Measurements from ENCODE around the gene PTPRA.
A peak's percentile ranks its signal among the peaks of the same experiment; 100 is the strongest.

The PTPRA gene

GRCh38 chr20:3081641-3082040, 208.4 kb downstream of the PTPRA start:
- no peaks in the 10 kb centered on the region for H3K36me3 ChIP-seq
- peaks cover 97% of the 10 kb centered on the region for H3K27me3 ChIP-seq
- no peak for TF ChIP-seq CTCF (IDR thresholded peaks at IDR 0.05)
- H3K27ac ChIP-seq, result no peak overlapping the region
- H3K4me3 ChIP-seq (ENCODE audit: low read depth in 1 of 2, low read length in 1 of 2), result no peak overlapping the region
- no peaks in the 10 kb centered on the region for H3K9me3 ChIP-seq
- peaks cover 22 to 44% of the 10 kb centered on the region in 2 experiments for H3K4me1 ChIP-seq (ENCODE audit: control insufficient read depth in 1 of 2, insufficient read depth in 1 of 2, low read depth in 1 of 2, low read length in 1 of 2)

- Histone ChIP-seq H3K4me3 (ENCODE audit: low read depth in 1 of 2, low read length in 1 of 2) (peak overlapping the region; percentile 15 to 53), H3K27me3 (peaks cover 94% of the 10 kb centered on the region), H3K36me3 (no peaks in the 10 kb centered on the region), H3K27ac (no peak overlapping the region), H3K9me3 (no peaks in the 10 kb centered on the region), H3K4me1 (ENCODE audit: control insufficient read depth in 1 of 2, insufficient read depth in 1 of 2, low read depth in 1 of 2, low read length in 1 of 2) (peaks cover 15 to 36% of the 10 kb centered on the region in 2 experiments)
- TF ChIP-seq CTCF (IDR thresholded peaks at IDR 0.05), result no peak
Measured at GRCh38 chr20:3082306-3082951, 209.1 kb downstream of the PTPRA start.

GRCh38 chr20:3082955-3083952, 210.0 kb downstream of the PTPRA start:
- H3K4me1 ChIP-seq (ENCODE audit: control insufficient read depth in 1 of 2, insufficient read depth in 1 of 2, low read depth in 1 of 2, low read length in 1 of 2), result peaks cover 11 to 29% of the 10 kb centered on the region in 2 experiments
- TF ChIP-seq CTCF (IDR thresholded peaks at IDR 0.05), result no peak
- peak overlapping the region; percentile 17 to 53 for H3K4me3 ChIP-seq (ENCODE audit: low read depth in 1 of 2, low read length in 1 of 2)
- H3K36me3 ChIP-seq, result no peaks in the 10 kb centered on the region
- H3K27ac ChIP-seq, result no peak overlapping the region
- H3K9me3 ChIP-seq, result no peaks in the 10 kb centered on the region
- H3K27me3 ChIP-seq, result peaks cover 93% of the 10 kb centered on the region

- no peaks in the 10 kb centered on the region for H3K9me3 ChIP-seq
- H3K36me3 ChIP-seq, result no peaks in the 10 kb centered on the region
- H3K4me1 ChIP-seq (ENCODE audit: control insufficient read depth in 1 of 2, insufficient read depth in 1 of 2, low read depth in 1 of 2, low read length in 1 of 2), result peaks cover 11 to 29% of the 10 kb centered on the region in 2 experiments
- H3K27me3 ChIP-seq, result peaks cover 92% of the 10 kb centered on the region
- H3K27ac ChIP-seq, result no peak within 1 kb of the TSS
- TF ChIP-seq CTCF (IDR thresholded peaks at IDR 0.05), result no peak
- peak within 1 kb of the TSS in 1 of 2 experiments; percentile 53 for H3K4me3 ChIP-seq (ENCODE audit: low read depth in 1 of 2, low read length in 1 of 2)
Measured at GRCh38 chr20:3084283-3084985, 211.2 kb downstream of the PTPRA start, which contains the start of gene AVP. Gene AVP, minus strand, starts transcription at chr20:3084724. Its CDS starts 50 bp downstream, at chr20:3084674.

- H3K9me3 ChIP-seq, result no peaks in the 10 kb centered on the region
- H3K36me3 ChIP-seq, result no peaks in the 10 kb centered on the region
- peaks cover 11 to 29% of the 10 kb centered on the region in 2 experiments for H3K4me1 ChIP-seq (ENCODE audit: control insufficient read depth in 1 of 2, insufficient read depth in 1 of 2, low read depth in 1 of 2, low read length in 1 of 2)
- H3K27me3 ChIP-seq, result peaks cover 92% of the 10 kb centered on the region
- no peak for TF ChIP-seq CTCF (IDR thresholded peaks at IDR 0.05)
- no peak overlapping the region for H3K27ac ChIP-seq
- no peak overlapping the region for H3K4me3 ChIP-seq (ENCODE audit: low read depth in 1 of 2, low read length in 1 of 2)
Measured at GRCh38 chr20:3084986-3085360, 211.7 kb downstream of the PTPRA start.

Measured in neutrophil (primary cell).